ENCODE data around the gene CREB5.

GRCh38 chr7:28507525-28508282, 95.4 kb downstream of the CREB5 start:
- TF ChIP-seq CTCF (IDR thresholded peaks at IDR 0.05) = no peak
- TF ChIP-seq EP300 (IDR thresholded peaks at IDR 0.05) = no peak
- no peak for TF ChIP-seq POLR2AphosphoS5 (IDR thresholded peaks at IDR 0.05)
